ENCODE measurements around the gene STIMATE. TPM values are rescaled to one million over a fixed set of nuclear protein-coding genes. Genes with fewer than 3 reads are reported as not detected.

STIMATE gene
- total and polyA plus RNA-seq, 10 of the 15 experiments (the other 5 are each of a cell fraction or from before 2014, with no cell fraction given), result 0.24 to 24.1 (median 15.4) TPM

DNA sequence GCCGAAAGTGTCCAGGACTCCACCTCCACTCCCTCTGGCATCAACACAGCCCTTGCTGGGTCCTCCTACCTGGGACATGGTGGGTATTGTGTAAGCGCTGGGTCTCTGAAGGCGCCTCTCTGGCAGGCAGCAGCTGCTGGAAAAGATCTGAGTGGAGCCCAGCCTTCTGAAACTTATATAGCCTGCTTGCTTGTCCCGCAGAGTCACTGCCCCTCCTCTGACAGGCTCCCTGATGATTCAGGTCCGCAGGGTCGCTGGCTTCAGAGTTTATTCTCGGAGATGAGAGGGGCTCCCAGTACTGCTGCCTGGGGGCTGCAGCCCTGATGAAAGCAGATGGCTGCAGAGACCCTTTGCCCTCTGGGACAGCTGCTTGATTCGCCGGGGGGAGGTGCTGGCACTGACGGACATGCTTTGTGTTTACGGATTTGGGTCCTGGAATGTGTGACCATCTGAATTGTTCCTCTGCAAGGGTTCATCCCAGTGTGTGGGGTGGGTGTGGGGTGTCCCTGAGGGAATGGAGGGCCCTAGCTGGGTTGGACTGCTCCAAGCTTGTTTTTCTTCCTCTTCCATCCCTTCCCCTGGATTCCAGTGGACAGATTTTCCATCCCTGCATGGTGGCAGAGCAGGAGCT, 62.4 kb downstream of the STIMATE start, which contains the start of gene MUSTN1:
MUSTN1 (minus strand) TSS at position 149 of the 631 bp plus-strand sequence; CDS start at position 78, 71 bp downstream.
- H3K27ac ChIP-seq (ENCODE audit: control insufficient read depth, insufficient read depth), result no peak within 1 kb of the TSS
- no peaks in the 10 kb centered on the region for H3K9me3 ChIP-seq (replicated peaks; ENCODE audit: control insufficient read depth, insufficient read depth, low read length)
- H3K27me3 ChIP-seq (replicated peaks in 1 of 2; ENCODE audit: control insufficient read depth in 2 of 2, insufficient read depth in 2 of 2, low read length in 1 of 2), result no peaks in the 10 kb centered on the region
- ChIA-PET RAD21 (ENCODE audit: unreplicated experiment) (no interaction called here), POLR2A (no interaction called here), CTCF (interaction anchor here (1.0 kb wide), 1 partner anchor 14 kb away, joined by 3 read pairs; no protein-coding TSS in a partner anchor), SMC1A (ENCODE audit: uncharacterized antibody, unreplicated experiment) (no interaction called here)
- 94% methylated on average over 10 of the region's 11 CpGs for WGBS (ENCODE audit: insufficient coverage, insufficient replicate concordance, low lambda C conversion rate, missing lambda C conversion rate)
- peaks cover under 1 to 2% of the 10 kb centered on the region in 2 experiments; a peak in 3 of 4 replicates for H3K36me3 ChIP-seq (ENCODE audit: control insufficient read depth in 2 of 2, insufficient read depth in 2 of 2, low read length in 1 of 2)
- no peaks in the 10 kb centered on the region; the same call in 1 of the 2 replicates for H3K4me1 ChIP-seq (ENCODE audit: control insufficient read depth, insufficient read depth, low read length)
- FAIRE-seq, result no peak
- DNase-seq (ENCODE audit: low read depth, low spot score), result no peak
- H3K9ac ChIP-seq (ENCODE audit: control insufficient read depth, insufficient read depth, low read length), result no peak within 1 kb of the TSS
- in situ Hi-C loops (cut with MboI), result no loop called here
- no peak within 1 kb of the TSS for H3K4me3 ChIP-seq
- H3K79me2 ChIP-seq (ENCODE audit: control insufficient read depth, insufficient read depth, low read length), result no peaks in the 10 kb centered on the region
- H3K4me2 ChIP-seq (ENCODE audit: control insufficient read depth, insufficient read depth), result no peak within 1 kb of the TSS
- no TSS peak for BruUV-seq (replicated peaks)
- ATAC-seq, result no peak
- TF ChIP-seq TCF12 (IDR thresholded peaks at IDR 0.05; ENCODE audit: low read depth, low read length) (no peak), POLR2A (IDR thresholded peaks at IDR 0.05; ENCODE audit: low read depth, low read length) (no peak), EGR1 (IDR thresholded peaks at IDR 0.05; ENCODE audit: borderline replicate concordance in 1 of 2, low read depth in 2 of 2, low read length in 2 of 2) (no peak), NFYB (IDR thresholded peaks at IDR 0.05; ENCODE audit: insufficient read depth, low read depth, low read length) (no peak), SKIL (IDR thresholded peaks at IDR 0.05; ENCODE audit: low read depth, poor library complexity, severe bottlenecking) (no peak), SREBF2 (IDR thresholded peaks at IDR 0.05; ENCODE audit: low read length) (no peak)
- intact Hi-C loops (cut with micrococcal nuclease; ENCODE audit: unreplicated experiment), result no loop called here
- no peak within 1 kb of the TSS for H2AFZ ChIP-seq (ENCODE audit: control insufficient read depth, low read depth, low read length)
- H4K20me1 ChIP-seq (ENCODE audit: control insufficient read depth, insufficient read depth), result no peaks in the 10 kb centered on the region

All from GM12878 (cell line).